Right renal cortex interstitium (tissue), 3 donors: ENCODE data around the gene CCDC3. TPM values are rescaled to one million over a fixed set of nuclear protein-coding genes. Genes with fewer than 3 reads are reported as not detected.

Source experiments
- DNase-seq, 3 donors: peaks; one replicate each; pipeline ENCODE4 v3.0.0-alpha.2; 2013; ENCODE audit warnings: low read depth in 3 of 3, low spot score in 2 of 3
- polyA plus RNA-seq, 3 donors: library from polyadenylated mRNA; unstranded; fragments of 120-200 nt; gene quantifications; one replicate each; pipeline ENCODE4 v1.2.1, GENCODE V29; 2013; ENCODE audit not compliant: insufficient read length in 3 of 3

Gene CCDC3
- polyA plus RNA-seq, 3 donors = 9.5 to 13.3 (median 10.0) TPM

DNA sequence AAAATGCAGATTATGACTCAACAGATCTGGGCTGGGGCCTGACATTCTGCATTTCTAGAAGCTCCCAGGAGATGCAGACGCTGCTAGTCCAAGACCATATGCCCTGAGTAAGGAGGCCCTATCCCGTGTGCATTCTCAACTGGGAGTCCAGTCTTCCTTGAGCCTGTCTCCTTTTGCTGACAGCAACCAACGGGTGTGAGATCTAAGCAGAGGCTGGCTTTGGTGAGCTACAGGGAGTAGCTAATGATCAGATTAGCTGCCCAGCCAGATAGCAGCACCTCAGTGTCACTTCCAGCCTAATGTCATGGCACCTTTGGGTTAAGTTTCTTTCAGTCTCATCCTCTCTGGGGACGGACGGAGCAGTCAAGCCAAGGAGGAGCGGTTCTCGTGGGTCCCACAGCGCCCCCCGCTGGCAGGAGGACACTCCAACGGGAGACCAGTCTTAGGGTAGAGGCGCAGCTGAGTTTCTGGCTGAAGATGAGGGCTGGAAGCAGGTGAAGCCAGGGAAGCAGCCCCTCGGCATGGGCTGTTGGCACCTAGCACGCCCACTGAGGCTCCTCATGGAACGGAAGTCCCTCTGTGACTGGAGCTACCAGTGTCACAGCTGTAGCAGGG is 154.0 kb downstream of the CCDC3 start:
- no peak for DNase-seq

DNA sequence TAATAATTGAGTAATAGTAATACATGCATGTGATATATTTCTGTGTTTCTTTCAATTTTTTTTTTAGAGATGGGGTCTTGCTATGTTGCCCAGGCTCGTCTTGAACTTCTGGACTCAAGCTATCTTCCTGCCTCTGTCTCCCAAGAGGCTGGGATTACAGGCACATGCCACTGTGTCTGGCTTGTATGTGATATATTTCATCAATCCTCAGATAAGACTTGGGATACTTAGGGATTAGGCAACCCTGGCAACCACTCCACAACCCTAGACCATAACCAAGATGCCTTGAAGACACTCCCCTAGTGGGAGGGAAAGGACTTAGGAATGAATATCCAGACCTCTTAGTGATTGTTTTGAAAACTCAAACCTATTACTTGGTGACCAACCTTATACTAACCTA is 154.8 kb downstream of the CCDC3 start:
- no peak for DNase-seq

Other genes starting within 250 kb of the CCDC3 start
- 10 to 100 TPM; 37.5 to 38.3 (median 38.1) TPM for gene OPTN, start 98.5 kb upstream of the CCDC3 start, polyA plus RNA-seq
- gene MCM10, start 159.8 kb upstream of the CCDC3 start, polyA plus RNA-seq = 10 to 100 TPM; 10.2 to 11.3 (median 11.3) TPM
- not detected for gene UCMA, start 232.7 kb upstream of the CCDC3 start, polyA plus RNA-seq